Activated CD8-positive, alpha-beta memory T cell treated with anti-CD3 and anti-CD28 coated beads for 48 hours (primary cell): Measurements from ENCODE around the gene RTF2.

Experiments
- DNase-seq, 3 experiments: peaks; one replicate each; pipeline ENCODE4 v3.0.0-alpha.2; 2020; ENCODE audit warnings: low read depth in 2 of 3, low spot score in 2 of 3

RTF2 gene, protein sequence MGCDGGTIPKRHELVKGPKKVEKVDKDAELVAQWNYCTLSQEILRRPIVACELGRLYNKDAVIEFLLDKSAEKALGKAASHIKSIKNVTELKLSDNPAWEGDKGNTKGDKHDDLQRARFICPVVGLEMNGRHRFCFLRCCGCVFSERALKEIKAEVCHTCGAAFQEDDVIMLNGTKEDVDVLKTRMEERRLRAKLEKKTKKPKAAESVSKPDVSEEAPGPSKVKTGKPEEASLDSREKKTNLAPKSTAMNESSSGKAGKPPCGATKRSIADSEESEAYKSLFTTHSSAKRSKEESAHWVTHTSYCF

DNA sequence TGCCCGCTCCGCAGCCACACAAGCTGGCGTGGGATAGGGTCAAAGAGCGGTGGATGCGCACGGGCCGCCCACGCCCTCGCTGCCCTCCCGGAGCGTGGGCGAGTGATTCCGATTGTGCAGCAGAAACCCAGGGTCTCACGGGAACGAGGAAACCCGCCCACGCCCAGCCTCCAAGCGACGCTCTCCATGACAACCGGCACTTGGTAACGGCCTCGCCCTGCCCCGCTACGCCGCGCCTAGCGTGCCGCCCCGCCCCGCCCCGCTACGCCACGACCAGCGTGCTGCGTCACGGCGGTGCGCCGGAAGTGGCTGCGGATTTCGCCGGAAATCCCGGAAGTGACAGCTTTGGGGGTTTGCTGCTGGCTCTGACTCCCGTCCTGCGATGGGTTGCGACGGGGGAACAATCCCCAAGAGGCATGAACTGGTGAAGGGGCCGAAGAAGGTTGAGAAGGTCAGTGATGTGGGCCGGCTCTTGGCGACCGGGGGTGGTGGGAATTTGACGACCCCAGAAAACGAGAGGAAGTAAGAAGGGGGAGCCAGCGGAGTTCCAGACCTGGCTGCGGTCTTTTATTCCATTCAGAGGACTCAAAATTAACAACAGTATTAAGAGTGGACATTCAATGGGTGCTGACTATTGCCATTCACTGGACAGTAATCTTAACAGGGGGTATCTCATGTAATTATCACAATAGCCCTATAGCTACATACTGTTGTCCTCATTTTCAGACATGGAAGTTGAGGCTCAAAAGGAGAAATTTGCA lies at the start of gene RTF2:
RTF2 (plus strand) TSS at position 312 of the 761 bp plus-strand sequence; CDS start at position 383, 71 bp downstream.
- DNase-seq, result peak; percentile 91 to 97 (median 95)

DNA sequence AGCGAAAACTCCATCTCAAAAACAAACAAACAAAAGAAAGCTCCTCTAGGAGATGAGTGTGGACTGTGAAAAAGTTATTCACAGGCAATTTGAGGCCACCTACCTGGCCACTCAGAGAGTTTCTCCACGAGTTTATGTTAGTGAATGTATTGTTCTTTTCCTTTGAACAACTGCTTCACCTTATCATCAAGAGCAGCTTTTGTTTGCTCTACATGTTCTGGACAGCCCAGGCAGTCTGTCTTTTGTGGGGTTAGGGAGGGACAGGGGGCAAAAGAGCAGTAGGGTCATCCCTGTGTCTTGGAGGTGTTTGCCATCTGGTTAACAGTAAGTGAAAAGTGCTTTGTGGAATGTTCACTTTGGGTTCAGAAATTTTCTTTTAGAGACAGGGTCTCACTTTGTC lies 48.4 kb upstream of the RTF2 start:
- DNase-seq, result no peak

DNA sequence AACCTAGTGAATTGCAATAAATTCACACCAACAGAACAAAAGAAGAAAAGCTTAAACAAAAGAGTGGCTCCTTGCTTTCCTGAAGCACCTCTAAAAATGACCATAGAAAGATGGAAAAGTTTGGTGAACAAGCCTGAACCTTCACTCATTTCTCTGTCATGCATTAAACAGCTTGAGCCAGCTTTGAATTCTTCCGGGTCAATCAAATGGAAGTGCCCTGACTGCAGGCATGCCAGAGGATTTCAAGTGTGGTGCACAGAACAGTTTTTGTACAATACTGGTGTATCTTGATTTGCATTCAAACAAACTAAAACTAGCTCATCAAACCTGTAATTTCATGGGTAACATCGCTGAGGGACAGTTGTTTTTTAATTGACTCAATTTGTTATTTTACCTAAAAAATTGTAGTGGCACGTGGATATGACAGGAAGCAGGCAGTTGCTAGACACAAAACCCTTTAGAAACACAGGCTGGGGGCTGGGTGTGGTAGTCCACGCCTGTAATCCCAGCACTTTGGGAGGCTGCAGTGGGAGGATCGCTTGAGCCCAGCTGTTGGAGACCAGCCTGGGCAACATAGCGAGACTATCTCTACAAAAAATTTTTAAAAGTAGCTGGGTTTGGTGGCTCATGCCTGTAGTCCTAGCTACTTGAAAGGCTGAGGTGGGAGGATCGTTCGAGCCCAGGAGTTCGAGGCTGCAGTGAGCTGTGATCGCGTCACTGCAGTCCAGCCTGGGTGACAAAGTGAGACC lies 47.3 kb upstream of the RTF2 start:
- DNase-seq, result no peak

DNA sequence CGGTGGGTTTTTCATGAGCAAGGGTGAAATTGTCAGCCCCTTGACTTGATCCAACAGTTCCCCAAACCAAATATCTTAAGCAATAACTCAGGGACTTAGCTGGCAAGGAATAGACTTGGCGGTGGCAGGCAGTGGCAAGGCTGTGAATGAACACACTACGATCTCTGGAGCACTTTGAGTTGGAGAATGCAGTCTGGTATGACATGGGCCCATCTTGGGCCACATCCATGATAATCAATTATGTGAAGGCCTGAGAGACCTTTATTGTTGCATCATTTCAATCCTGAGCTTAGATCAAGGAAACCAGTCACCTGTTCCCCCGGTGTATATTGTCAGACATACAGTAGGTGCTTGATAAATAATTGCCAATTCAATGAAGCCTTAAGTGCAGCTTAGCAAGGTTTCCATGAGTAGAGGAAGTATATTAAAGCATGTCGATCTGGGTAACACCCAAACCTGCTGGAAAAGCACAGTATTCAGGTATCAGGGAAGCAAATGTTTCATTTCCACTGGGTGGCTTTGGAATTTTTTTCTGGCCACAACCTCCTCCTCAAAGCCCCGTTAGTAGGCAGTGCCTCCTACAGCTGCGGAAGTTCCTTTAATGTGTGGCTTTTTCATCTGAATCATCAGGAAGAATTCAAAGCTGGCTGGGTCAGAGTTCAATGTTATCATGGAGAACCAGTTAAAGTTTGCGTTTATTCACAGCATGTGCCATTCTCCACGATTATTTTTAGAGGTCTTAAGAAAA lies 46.2 kb upstream of the RTF2 start:
- no peak for DNase-seq

DNA sequence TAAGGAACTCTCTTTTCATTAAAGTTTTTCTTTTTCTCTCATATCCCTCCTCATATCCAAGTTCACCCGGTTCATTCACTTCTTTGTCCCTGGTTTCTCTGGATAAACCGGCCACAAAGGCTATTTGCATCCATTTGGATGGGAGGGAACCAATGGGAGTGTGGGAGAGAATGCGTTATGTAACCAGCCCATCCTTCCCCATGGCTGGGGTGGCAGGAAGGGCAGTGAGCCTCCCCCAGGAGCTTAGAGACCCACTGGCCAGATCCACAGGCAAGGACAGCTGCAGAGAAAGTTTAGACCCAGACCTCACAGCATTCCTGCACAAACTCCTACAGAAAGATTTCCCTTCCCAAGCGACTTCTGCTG lies 45.6 kb upstream of the RTF2 start:
- DNase-seq, result no peak

DNA sequence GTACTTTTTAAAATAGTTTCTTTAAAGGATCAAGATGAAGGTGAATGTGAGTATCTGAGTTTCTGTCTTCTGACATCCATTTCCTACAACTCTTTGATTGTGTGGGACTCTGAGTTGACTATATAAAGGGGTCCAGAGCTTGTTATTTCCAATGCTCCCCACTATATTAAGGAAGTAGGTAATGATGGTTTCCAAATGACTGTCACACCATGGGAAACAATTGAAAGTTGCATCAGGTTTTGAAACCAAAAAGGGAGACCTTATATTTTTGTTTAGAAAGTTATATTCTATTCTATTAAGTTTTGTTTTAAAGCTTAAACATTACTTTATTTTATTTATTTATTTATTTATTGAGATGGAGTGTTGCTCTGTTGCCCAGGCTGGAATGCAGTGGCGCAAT lies 45.2 kb upstream of the RTF2 start:
- DNase-seq, result no peak

DNA sequence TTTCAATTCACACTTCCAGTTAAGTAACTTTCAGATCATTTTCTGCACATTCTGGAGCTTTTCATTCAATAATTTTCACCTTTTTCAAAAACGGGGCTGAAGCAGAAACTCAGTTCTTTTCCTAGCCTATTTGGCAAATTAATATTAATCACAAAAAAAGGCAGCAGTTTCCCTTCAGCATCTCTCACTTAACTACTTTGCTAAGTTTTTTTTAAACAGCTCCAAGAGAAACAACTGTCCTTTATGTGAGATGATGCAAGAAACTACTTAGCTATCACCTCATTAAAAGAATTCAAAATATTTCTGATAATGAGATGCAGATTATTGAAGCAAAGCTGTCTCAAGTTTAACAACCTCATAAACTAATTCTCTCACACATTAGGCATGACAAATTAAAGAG lies 44.5 kb upstream of the RTF2 start:
- no peak for DNase-seq

DNA sequence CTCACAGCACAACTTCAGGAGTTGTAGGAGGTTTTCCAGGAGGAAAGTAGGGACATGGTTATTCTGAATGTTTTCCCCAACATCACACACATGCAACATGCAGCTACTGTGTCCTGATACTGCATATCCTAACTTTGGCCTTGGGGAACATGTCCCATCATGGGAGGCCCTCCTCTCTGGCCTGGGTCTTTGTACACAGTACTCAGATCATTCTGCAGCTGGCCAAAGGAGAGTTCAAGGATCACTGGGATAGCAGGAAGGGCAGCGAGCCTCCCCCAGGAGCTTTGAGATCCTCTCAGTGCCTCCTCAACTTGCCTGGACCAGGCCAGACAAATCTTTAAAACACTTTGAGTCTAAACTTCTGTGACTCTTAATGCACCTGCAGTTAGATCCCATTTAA lies 43.5 kb upstream of the RTF2 start:
- no peak for DNase-seq

DNA sequence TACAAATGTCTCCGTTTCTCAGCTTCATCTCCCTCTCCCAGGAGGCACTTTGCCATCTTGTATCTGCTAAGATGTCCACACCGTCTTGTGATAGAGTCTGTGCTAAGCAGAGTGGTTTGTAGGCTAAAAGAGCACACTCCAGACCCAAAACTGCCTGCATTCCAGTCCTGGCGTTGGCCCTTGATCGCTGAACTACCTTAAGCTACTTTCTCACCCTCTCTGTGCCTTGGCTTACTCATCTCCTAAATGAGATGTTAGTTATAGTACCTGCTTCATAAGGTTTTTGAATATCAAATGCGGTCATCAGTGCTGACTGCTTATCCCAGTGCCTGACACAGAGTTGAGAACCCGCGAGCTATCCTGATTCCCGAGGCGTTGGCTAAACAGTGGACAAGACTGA lies 42.4 kb upstream of the RTF2 start:
- DNase-seq, result no peak

DNA sequence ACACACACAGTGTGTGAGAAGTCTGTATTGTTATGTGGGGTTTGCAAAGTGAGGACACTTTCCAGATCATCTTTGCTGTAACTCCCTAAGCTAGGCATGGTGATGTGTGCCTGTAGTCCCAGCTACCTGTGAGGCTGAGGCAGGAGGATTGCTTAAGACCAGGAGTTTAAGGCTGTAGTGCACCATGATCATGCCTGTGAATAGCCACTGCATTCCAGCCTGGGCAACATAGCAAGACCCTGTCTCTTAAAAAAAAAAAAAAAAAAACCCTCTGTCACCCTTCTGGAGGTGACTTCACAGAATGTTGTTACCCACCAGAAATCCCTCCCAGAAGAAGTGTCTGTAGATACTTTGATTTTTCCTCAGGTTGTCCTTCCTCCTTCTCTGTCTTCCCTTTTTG lies 41.5 kb upstream of the RTF2 start:
- DNase-seq, result no peak

DNA sequence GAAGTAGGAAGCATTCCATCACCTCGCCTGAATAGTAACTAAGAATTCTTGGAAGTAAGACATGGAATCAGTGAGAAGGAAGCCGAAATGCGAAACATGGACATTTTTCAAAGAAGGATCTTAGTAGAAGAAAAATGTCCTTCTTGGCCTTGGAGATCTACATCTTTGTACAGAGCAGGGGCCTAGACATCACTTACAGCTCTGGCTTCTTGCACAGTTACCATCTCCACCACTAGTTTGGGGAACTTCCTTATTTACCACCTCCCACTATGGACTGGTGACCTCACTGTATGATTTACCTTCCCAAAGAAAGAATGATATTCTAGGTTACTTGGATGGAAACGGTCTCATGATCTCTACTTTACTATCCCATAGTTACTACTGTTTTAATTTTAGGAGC lies 40.6 kb upstream of the RTF2 start:
- DNase-seq, result no peak

DNA sequence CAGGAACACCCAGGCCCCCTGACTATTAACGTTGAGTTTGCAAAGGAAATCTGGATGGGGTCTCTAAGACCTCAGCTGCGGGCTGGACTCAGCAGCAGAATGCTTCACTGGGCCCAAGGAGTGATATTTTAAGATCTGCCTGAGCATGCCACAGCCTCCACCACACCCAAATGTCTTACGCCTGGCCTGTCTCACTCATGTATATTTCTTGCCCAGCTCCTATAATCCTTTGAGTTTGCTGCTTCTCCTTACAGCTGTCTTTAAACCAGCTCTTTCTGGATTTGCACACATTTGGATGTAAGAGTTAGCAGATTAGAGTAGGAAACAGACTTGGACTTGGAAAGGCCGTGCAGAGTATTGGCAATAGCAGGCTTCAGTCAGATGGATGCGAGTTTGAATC lies 40.0 kb upstream of the RTF2 start:
- no peak for DNase-seq

DNA sequence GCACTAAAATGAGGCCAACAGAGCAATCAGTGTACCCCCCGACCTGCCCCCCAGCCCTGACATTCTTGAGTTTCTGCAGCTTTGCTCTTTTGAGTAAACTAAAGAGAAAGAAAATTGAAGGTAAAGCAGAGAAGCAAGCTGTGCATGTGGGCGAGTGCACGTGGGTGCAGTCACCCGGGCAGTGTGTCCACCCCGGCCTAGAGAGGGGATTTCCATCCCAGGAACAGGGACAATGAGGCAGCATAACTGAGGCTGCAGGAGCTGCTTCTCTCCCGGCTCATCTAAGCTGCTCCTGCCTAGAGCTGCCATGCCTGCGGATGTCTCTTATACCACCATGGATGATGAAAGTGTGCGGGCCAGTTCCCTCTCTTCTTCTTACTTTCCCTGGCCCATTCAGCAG lies 39.5 kb upstream of the RTF2 start:
- DNase-seq, result no peak

DNA sequence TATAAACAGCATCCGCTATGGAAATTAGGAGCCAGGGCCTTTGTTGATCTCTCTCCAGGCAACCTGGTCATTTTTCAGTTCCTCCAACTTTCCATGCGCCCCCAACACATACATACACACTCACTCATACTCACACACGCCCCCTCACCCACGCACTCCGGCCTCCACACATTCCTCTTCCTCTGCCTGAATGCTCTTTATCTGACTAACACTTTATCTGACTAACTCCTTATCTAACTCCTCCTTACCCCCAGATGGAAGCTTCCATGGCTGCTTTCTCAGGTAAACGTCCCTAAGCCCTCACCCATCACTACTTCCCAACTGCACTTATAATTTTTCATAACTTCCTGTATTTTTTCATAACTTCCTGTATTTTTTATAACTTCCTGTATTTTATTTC lies 38.9 kb upstream of the RTF2 start:
- no peak for DNase-seq

DNA sequence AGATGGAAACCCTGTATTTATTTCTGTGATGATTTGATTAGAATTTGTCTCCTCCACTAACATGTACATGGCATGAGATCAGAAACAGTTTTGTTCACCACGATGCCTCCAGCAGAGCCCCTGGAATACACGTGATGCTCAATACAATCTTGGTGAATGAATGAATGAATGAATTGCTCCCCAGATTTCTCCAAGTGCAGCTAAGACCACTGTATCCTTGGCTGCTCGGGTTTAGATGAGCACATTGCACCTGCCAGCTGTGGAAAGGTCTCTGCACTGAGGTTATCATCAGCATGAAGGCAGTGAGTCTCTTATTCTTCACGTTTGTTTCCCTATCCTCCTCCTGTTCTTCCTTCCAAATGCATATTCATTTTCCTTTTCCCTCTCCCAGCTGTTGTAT lies 38.5 kb upstream of the RTF2 start:
- no peak for DNase-seq

DNA sequence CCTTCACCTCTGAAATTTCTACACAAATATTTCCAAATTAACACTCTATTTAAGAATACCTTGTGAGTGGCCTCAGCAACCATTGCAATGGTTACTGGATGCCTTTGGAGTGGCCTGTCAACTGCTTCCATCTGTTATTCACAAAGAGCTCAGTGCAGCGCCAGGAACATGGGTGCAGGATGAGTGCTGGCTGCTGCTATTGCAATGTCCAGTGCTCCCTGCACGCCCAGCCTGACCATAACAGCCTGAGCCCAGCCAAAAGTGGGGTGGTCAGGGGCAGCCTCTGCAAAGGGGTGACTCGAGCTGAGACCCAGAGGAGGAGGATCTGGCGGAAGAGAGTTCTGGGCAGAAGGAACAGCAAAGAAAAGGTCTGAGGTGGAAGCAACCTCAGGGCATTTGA lies 38.0 kb upstream of the RTF2 start:
- no peak for DNase-seq

DNA sequence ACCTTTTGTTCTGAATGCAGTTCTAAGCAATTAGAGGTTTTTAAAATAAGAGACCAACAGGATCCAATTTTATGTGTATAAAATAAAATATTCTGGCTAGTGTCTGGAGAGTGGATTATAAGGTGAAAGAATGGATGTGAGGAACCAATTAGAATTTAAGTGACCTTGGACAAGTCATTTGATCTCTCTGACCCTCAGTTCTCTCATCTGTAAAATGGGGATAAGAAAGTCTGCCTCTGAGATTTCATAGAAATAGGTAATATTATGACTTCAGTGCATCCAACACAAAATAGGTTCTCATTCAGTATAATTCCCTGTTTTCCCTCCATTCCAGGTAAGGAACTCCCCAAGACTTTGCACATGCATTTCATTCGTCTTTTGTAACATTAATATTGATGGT lies 37.5 kb upstream of the RTF2 start:
- DNase-seq, result no peak

DNA sequence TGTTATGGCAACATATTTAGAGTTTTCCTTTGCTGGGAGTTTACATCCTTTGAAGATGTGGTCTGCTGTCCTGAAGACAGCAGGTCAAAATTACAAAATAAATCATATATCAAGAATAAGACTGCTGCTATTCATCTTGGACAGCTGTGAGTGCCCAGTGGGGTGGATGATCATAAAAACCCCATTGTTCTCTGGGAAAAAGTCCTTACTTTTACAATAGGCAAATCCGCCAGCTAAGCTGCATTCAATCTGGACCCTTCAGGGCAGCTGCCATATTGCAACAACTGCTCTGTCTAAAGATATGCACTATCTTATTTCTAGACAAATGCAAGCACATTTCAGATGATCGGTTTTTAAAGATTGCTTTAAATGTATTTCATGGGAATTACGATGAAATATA lies 37.0 kb upstream of the RTF2 start:
- no peak for DNase-seq

DNA sequence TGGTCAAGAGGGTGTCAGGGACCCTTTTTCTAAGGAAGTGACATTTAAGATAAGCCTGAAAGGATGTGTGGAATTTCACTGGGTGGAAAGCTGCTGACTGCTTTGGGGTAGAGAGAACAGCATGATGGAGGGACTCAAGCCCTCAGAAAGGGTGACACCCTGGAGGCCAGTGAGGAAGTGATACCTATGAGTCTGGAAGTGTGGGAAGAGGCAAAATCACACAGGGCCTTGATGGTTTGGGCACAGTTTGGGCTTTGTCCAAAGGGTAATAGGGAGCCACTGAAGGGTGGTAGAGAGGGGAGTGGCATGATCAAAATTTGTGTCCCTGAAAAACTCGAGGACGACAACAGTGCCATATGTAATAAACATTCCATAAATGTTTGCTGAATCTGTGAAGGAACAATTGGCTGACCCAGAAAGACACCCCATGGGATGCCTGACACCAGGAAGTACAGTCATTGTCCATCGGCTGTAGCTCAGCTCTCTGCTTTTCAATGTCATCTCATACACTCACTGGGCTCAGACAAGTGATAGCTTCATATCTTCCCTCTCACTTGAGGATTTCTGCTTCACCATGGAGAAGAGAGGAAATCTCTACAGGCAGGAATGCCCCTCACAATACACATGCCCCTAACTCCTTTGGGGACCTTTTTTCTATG lies 35.1 kb upstream of the RTF2 start:
- DNase-seq, result no peak

DNA sequence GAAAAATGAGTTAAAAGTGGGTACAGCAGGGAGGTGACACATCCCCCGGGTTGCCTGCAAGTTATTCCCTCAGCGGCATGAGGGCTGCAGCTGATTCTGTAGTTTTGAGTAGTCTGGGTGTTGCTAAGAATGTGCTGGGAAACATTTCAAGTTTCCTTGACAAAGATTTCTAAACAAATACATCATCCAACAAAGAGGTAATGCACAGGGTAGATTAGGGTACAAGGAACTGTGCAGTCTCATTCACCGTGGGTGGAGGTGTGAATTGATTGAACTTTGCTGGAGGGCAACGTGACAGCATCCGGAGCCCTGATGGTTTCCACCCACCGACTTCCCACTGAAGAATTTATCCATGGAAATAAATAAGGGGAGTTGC lies 34.6 kb upstream of the RTF2 start:
- DNase-seq, result no peak
